Measurements from ENCODE around the gene PRSS2.

The PRSS2 gene

DNA sequence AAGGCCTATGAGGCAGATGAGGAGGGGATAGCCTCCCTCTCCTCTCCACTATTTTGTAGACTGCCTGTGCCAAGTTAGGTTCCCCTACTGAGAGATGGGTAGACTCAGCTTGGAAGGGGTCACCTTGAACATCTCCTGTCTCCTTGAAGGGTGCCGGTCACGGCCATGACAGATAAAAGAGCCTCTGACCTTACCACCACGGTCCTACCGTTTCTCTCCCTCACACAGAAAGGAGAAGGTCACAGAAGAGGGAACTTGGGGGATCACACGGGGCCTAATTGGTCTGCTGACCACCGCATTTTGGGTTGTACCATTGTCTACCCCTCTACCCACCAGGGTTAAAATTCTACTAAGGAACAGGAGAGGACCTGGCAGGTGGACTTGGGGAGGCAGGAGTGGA is 17.0 kb downstream of the PRSS2 start:
- DNase-seq = no peak

DNA sequence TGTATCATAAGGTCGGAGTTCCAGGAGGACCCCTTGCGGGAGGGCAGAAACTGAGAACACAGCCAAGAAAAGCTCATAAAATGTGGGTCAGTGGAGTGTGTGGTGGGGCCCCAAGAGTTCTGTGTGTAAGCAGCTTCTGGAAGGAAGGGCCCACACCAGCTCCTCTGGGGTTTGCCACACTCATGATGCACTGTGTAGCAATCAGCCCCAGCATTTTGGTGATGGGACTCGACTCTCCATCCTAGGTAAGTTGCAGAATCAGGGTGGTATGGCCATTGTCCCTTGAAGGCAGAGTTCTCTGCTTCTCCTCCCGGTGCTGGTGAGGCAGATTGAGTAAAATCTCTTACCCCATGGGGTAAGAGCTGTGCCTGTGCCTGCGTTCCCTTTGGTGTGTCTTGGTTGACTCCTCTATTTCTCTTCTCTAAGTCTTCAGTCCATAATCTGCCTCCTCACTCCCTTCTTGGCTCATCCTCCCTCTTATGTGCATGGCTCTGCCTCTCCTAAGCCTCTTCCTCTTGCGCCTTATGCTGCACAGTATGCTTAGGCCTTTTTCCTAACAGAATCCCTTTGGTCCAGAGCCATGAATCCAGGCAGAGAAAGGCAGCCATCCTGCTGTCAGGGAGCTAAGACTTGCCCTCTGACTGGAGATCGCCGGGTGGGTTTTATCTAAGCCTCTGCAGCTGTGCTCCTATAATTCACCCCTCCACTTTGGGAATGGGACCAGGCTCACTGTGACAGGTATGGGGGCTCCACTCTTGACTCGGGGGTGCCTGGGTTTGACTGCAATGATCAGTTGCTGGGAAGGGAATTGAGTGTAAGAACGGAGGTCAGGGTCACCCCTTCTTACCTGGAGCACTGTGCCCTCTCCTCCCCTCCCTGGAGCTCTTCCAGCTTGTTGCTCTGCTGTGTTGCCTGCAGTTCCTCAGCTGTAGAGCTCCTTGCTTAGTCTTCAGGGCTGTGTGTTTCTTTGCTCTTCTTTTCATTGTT is 17.8 kb downstream of the PRSS2 start:
- peak; percentile 49 for DNase-seq

DNA sequence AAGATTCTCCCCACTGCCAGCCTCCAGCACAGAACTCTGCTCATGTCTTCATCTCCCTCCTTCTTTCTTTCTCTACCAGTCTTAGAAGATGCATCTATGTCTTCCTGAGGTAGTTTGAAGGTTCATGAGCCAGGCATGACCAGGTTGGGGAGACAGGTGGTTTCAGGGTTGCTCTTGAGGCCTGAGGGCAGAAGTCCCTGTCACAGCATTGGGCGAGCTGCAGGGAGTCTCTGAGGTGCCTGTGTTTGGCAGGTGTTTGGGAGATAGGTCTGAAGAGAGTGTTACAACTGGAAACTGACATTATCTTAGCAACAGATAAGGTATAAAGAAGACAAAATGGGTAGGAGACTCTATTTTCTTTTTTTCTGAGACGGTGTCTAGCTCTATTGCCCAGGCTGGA is 18.7 kb downstream of the PRSS2 start:
- DNase-seq = peak; percentile 44

DNA sequence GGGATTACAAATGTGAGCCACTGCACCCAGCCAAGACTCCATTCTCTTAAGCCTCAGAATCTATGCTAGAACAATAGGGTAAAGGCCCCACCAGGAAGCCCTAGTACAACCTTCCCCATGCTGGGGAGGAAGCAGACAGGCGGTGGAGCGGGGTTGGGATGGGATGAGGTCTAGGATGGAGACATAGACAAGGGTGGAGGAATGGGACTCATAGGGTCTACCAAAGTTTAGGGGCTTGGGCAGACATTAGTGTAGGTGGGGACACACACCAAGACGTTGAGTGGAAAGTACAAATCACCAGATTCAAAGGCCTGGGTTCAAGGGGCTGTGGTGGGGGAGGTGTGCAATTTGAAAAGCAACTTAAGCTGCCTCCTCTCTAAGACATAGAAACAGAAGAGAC is 19.3 kb downstream of the PRSS2 start:
- peak; percentile 52 for DNase-seq

DNA sequence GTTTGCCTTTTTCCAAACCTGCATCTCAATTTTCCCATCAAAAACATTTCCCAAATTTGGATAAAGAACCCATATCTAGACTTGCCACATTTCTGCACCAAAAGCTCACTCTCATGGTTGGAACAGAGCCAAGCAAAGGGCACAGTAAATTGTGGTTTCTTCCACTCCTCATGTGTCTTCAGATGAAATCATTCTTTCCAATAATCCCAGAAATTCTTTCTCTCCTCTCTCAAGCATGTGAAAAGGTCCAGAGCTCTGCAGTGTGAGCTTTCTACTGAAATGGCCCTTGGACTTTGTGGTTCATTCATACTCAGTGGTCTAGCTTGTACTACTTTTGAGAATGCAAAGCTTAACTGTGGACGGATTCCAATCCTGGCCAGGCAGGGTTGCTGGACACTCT is 19.8 kb downstream of the PRSS2 start:
- DNase-seq = no peak

DNA sequence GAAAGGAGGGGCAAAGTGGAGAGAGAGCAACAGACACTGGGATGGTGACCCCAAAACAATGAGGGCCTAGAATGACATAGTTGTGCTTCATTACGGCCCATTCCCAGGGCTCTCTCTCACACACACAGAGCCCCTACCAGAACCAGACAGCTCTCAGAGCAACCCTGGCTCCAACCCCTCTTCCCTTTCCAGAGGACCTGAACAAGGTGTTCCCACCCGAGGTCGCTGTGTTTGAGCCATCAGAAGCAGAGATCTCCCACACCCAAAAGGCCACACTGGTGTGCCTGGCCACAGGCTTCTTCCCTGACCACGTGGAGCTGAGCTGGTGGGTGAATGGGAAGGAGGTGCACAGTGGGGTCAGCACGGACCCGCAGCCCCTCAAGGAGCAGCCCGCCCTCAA is 20.7 kb downstream of the PRSS2 start:
- DNase-seq = peak; percentile 39

DNA sequence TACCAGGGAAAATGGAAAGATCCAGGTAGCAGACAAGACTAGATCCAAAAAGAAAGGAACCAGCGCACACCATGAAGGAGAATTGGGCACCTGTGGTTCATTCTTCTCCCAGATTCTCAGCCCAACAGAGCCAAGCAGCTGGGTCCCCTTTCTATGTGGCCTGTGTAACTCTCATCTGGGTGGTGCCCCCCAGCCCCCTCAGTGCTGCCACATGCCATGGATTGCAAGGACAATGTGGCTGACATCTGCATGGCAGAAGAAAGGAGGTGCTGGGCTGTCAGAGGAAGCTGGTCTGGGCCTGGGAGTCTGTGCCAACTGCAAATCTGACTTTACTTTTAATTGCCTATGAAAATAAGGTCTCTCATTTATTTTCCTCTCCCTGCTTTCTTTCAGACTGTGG is 21.4 kb downstream of the PRSS2 start:
- peak; percentile 32 for DNase-seq

DNA sequence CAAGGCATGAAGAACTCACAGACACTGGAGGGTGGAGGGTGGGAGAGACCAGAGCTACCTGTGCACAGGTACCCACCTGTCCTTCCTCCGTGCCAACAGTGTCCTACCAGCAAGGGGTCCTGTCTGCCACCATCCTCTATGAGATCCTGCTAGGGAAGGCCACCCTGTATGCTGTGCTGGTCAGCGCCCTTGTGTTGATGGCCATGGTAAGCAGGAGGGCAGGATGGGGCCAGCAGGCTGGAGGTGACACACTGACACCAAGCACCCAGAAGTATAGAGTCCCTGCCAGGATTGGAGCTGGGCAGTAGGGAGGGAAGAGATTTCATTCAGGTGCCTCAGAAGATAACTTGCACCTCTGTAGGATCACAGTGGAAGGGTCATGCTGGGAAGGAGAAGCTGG is 21.8 kb downstream of the PRSS2 start:
- DNase-seq = peak; percentile 27

DNA sequence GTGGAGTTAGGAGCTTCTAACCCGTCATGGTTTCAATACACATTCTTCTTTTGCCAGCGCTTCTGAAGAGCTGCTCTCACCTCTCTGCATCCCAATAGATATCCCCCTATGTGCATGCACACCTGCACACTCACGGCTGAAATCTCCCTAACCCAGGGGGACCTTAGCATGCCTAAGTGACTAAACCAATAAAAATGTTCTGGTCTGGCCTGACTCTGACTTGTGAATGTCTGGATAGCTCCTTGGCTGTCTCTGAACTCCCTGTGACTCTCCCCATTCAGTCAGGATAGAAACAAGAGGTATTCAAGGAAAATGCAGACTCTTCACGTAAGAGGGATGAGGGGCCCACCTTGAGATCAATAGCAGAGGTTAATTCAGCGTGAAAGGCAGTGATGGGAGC is 22.4 kb downstream of the PRSS2 start:
- no peak for DNase-seq

DNA sequence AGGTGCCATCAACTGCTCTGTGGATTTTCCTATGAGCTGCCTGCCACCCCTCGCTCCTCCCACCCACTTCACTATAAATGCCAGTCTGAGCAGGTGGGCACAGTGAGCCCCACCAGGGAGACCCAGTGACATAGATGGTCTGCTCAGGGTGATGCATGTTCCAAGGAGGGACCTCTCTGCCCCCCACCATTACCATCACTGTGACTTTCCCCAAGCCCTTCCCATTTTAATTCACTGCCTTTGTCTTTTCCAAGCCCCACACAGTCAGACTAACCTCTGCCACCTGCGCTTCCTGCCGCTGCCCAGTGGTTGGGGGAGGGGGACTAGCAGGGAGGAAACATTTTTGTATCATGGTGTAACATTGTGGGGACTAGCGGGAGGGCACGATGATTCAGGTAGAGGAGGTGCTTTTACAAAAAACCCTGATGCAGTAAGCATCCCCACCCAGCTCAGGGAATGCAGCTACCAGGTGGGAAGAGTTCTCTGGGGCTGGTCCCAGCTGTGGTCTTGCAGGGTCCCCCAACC is 24.6 kb downstream of the PRSS2 start:
- peak; percentile 73 for DNase-seq

DNA sequence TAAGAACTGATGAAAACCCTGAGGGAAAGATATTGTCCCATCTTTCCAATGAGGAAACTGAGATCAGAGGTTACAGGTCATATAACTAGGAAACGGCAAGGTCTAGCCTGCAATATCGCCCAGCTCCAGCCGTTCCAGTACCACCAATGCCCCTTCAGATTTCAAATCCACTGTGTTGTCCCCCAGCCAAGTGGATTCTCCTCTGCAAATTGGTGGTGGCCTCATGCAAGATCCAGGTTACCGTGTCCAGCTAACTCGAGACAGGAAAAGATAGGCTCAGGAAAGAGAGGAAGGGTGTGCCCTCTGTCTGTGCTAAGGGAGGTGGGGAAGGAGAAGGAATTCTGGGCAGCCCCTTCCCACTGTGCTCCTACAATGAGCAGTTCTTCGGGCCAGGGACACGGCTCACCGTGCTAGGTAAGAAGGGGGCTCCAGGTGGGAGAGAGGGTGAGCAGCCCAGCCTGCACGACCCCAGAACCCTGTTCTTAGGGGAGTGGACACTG is 25.3 kb downstream of the PRSS2 start:
- no peak for DNase-seq

DNA sequence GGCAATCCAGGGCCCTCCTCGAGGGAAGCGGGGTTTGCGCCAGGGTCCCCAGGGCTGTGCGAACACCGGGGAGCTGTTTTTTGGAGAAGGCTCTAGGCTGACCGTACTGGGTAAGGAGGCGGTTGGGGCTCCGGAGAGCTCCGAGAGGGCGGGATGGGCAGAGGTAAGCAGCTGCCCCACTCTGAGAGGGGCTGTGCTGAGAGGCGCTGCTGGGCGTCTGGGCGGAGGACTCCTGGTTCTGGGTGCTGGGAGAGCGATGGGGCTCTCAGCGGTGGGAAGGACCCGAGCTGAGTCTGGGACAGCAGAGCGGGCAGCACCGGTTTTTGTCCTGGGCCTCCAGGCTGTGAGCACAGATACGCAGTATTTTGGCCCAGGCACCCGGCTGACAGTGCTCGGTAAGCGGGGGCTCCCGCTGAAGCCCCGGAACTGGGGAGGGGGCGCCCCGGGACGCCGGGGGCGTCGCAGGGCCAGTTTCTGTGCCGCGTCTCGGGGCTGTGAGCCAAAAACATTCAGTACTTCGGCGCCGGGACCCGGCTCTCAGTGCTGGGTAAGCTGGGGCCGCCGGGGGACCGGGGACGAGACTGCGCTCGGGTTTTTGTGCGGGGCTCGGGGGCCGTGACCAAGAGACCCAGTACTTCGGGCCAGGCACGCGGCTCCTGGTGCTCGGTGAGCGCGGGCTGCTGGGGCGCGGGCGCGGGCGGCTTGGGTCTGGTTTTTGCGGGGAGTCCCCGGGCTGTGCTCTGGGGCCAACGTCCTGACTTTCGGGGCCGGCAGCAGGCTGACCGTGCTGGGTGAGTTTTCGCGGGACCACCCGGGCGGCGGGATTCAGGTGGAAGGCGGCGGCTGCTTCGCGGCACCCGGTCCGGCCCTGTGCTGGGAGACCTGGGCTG is 26.0 kb downstream of the PRSS2 start:
- peak; percentile 71 for DNase-seq

DNA sequence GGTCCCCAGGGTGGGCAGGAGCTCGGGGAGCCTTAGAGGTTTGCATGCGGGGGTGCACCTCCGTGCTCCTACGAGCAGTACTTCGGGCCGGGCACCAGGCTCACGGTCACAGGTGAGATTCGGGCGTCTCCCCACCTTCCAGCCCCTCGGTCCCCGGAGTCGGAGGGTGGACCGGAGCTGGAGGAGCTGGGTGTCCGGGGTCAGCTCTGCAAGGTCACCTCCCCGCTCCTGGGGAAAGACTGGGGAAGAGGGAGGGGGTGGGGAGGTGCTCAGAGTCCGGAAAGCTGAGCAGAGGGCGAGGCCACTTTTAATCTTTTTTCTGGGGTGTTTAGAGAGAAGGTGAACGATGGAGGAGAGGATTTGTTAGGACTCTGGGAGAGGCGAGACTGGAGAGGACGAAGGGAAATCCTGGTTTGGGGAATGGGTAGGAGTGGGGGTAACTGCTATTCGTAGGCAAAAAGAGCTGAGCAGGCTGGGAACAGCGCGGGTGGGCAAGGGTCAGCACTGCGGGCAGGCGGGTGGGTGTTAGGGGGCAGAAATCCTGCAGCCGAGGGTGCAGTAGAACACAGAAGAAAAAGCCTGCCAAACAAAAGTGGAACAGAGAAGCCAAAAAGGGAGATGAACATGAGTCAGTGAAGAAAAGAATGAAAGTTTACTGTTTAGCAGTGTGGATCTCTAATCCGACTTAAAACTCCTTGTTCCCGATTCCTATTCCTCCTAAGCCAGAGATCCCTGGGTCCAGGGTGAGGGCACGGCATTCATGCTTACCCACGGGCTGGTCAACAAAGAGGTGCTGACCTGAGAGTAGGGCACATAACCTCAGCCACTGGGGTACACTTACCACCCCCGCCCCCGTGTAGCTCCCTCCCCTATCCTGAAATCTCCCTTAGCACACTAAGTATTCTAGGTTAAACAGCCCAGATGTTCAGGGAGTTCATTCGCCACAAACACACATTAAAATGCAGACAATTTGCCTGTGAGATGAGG is 26.9 kb downstream of the PRSS2 start:
- DNase-seq = peak; percentile 70

DNA sequence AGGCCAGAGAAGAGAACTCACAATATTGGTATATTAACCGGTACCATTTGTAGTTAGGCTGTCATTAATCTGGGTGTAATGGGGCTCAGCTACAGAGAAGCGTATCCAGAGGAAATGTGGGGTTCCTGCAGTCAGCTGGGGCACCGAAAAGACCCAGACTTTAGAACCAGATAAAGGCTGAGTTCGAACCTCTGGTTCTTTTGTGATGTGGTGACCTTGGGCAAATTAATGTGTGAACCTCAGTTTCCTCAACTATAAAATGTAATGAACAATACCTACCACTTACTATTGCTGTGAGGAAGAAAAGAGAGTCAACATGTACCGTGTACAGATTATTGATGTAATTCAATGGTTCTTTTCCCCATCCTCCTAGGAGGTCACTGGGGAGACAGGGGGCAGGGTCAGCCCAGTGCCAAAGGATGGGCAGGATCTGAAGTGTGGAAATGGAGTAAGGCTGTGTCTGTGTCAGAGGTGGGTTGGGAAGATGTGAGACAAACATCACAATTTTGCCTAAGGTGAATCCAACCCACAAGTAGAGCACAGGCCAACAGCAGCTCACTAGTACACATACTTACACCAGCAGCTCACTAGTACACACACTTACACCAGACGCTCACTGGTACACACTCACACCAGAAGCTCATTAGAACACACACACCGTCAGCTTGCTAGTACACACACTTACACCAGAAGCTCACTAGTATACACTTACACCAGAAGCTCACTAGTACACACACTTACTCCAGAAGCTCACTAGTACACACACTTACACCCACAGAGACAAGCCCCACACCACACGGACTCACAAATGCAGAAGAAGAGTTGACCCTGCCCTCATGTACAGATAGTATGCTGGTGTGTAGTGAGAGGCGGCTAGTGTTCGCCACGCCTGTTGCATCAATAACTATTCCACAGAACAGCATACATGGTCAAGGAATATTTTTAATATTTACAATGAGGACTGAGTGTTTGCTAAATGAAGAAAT is 28.0 kb downstream of the PRSS2 start:
- peak; percentile 60 for DNase-seq

DNA sequence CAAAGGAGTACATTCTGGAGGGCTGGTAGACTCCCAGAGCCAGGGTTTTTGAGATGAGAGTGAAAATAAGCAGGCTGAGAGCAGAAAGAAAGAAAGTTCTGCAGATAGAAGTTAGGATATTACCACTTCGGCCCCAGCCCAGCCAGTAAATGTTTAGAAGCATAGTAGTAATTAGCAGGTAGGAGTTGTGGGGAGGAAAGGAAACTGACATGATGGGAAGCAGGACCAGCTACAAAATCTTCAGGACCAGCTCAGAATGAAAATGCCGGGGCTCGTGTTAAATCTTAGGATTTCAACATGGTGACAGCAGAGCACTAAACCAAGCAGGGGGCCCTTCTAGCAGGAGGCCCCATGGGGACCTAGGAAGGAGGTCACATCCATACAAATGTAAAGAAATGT is 28.7 kb downstream of the PRSS2 start:
- peak; percentile 39 for DNase-seq

DNA sequence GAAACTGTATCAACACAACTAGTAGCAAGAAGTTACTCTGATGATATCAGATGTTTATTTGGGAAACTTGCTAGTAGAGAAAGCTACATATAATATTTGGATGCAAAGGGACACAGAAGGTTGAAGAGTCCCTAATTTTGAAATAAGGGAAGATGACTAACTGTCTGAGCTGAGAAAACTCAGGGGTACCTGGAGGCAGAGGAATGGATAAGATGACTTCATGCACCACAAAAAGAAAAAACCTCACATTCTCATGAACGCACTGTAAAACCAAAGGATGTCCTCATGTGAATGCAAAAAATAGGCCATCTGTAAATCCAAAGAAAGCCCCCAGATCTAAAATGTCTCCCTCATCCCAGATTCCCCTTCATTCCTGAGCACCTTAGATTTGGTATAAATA is 29.3 kb downstream of the PRSS2 start:
- no peak for DNase-seq

DNA sequence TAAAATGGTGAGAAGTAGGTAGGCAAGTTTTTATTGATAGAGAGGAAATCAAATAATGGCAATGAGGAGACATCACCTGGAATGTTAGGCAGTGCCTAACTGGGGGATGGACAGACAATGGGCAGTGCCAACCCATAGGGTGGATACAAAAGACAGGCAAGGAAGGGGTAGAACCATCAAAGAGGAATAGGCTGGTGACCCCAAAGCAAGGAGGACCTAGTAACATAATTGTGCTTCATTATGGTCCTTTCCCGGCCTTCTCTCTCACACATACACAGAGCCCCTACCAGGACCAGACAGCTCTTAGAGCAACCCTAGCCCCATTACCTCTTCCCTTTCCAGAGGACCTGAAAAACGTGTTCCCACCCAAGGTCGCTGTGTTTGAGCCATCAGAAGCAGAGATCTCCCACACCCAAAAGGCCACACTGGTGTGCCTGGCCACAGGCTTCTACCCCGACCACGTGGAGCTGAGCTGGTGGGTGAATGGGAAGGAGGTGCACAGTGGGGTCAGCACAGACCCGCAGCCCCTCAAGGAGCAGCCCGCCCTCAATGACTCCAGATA is 30.0 kb downstream of the PRSS2 start:
- DNase-seq = peak; percentile 40

DNA sequence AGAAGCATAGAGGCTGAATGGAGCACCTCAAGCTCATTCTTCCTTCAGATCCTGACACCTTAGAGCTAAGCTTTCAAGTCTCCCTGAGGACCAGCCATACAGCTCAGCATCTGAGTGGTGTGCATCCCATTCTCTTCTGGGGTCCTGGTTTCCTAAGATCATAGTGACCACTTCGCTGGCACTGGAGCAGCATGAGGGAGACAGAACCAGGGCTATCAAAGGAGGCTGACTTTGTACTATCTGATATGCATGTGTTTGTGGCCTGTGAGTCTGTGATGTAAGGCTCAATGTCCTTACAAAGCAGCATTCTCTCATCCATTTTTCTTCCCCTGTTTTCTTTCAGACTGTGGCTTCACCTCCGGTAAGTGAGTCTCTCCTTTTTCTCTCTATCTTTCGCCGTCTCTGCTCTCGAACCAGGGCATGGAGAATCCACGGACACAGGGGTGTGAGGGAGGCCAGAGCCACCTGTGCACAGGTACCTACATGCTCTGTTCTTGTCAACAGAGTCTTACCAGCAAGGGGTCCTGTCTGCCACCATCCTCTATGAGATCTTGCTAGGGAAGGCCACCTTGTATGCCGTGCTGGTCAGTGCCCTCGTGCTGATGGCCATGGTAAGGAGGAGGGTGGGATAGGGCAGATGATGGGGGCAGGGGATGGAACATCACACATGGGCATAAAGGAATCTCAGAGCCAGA is 31.0 kb downstream of the PRSS2 start:
- peak; percentile 38 for DNase-seq

DNA sequence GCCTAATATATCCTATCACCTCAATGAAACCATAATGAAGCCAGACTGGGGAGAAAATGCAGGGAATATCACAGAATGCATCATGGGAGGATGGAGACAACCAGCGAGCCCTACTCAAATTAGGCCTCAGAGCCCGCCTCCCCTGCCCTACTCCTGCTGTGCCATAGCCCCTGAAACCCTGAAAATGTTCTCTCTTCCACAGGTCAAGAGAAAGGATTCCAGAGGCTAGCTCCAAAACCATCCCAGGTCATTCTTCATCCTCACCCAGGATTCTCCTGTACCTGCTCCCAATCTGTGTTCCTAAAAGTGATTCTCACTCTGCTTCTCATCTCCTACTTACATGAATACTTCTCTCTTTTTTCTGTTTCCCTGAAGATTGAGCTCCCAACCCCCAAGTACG is 31.5 kb downstream of the PRSS2 start:
- DNase-seq = no peak

DNA sequence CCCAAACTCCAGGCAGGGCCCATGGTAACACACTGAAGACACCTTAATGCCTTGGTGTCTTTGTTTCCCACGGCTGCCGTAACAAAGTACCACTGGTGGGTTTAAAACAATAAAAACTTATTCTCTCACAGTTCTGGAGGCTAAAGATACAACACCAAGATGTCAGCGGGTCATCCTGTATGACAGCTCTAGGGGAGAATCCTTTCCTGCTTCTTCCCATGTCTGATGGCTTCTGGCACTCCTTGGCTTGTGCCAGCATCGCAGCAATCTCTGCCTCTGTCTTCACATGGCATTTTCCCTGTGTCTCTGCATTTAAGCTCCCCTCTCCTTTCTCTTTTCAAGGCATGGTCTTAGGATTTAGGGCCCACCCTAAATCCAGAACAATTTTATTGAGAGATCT is 33.1 kb downstream of the PRSS2 start:
- peak; percentile 26 for DNase-seq
